ENCODE measurements around the gene UBE2B.

The UBE2B gene

DNA sequence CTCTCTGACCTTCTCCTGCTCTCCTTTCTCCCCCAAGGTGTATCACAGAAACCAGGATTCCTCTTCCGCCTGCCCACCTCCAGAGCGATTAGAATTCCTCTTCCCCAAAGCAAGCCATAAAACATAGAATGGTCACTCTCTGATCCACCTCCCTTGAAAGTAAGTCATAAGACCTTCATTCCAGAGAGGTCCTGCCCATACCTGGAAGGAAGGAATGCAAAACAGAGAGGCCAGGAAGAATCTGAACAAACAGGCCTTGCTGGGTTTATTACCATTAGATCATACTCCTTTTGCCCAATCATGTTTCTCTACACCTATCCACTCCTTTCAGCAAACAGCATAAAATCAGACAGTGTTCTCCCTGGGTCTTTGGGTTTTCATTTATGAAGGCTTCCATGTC, 25.4 kb upstream of the UBE2B start:
- ATAC-seq: no peak
- no peak for TF ChIP-seq ZNF8 (CRISPR knock-in tag; IDR thresholded peaks at IDR 0.05)
- no peak for TF ChIP-seq GLIS3 (CRISPR knock-in tag; IDR thresholded peaks at IDR 0.05)
- TF ChIP-seq OSR1 (CRISPR knock-in tag; IDR thresholded peaks at IDR 0.05): no peak
- TF ChIP-seq POU6F1 (CRISPR knock-in tag; IDR thresholded peaks at IDR 0.05; ENCODE audit: borderline replicate concordance, low read depth): no peak
- TF ChIP-seq TCF4 (CRISPR knock-in tag; IDR thresholded peaks at IDR 0.05; ENCODE audit: borderline replicate concordance): no peak
- TF ChIP-seq ZNF565 (CRISPR knock-in tag; conservative IDR thresholded peaks at IDR 0.05; ENCODE audit: low read depth): no peak
- no peak for TF ChIP-seq ZFP3 (CRISPR knock-in tag; IDR thresholded peaks at IDR 0.05)

DNA sequence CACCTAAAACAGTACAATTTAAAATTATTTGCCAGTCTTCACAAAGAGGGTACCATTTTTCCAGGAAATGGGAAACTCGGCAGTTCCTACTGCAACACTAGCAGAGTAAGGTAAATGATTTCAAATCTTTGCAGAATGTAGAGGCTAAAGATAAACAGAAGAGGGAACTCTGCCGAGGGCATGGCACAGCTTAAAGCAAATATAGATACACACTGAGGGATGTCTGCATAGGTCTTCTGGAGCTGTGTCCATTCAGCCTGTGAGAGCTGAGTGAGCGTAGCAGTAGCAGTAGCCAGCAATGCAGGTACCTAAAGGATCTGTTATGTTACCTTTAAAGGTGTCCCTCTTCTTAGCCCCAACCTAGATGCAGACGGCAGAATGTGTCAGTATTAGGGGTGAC, 21.9 kb upstream of the UBE2B start:
- no peak for ATAC-seq
- no peak for TF ChIP-seq TSHZ2 (CRISPR knock-in tag; IDR thresholded peaks at IDR 0.05)
- no peak for TF ChIP-seq ESRRG (CRISPR knock-in tag; IDR thresholded peaks at IDR 0.05)

DNA sequence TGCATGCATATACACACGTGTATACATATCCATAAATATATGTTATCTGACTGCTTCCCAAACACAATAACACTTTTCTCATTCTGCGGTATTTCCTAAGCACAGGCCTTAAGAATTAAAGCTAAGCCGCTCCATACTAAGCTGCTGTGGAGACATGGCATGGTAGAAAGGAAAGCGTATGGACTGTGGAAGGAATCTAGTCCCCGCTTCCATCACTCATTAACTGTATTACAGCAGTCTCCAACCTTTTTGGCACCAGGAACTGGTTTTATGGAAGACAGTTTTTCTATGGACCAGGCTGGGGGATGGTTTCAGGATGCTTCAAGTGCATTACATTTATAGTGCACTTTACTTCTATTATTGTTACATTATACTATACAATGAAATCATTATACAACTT, 15.7 kb upstream of the UBE2B start:
- ATAC-seq: no peak
- TF ChIP-seq TOX (CRISPR knock-in tag; IDR thresholded peaks at IDR 0.05; ENCODE audit: borderline replicate concordance) (no peak), ZNF70 (CRISPR knock-in tag; IDR thresholded peaks at IDR 0.05) (no peak), ARNTL (CRISPR knock-in tag; IDR thresholded peaks at IDR 0.05; ENCODE audit: borderline replicate concordance, low read depth) (no peak), ESRRG (CRISPR knock-in tag; IDR thresholded peaks at IDR 0.05) (no peak), BACH2 (CRISPR knock-in tag; IDR thresholded peaks at IDR 0.05; ENCODE audit: borderline replicate concordance) (no peak), ISL1 (CRISPR knock-in tag; IDR thresholded peaks at IDR 0.05) (no peak), OSR1 (CRISPR knock-in tag; IDR thresholded peaks at IDR 0.05) (no peak), RARB (CRISPR knock-in tag; IDR thresholded peaks at IDR 0.05) (no peak), ZFP3 (CRISPR knock-in tag; IDR thresholded peaks at IDR 0.05) (no peak), SNAI2 (CRISPR knock-in tag; IDR thresholded peaks at IDR 0.05) (no peak), ZNF565 (CRISPR knock-in tag; conservative IDR thresholded peaks at IDR 0.05; ENCODE audit: low read depth) (no peak), CSDC2 (CRISPR knock-in tag; IDR thresholded peaks at IDR 0.05) (no peak), PPARA (CRISPR knock-in tag; IDR thresholded peaks at IDR 0.05; ENCODE audit: borderline replicate concordance) (no peak), ZFP30 (CRISPR knock-in tag; IDR thresholded peaks at IDR 0.05) (no peak), GLIS3 (CRISPR knock-in tag; IDR thresholded peaks at IDR 0.05) (no peak), TCF4 (CRISPR knock-in tag; IDR thresholded peaks at IDR 0.05; ENCODE audit: borderline replicate concordance) (no peak), TSHZ2 (CRISPR knock-in tag; IDR thresholded peaks at IDR 0.05) (no peak), ZNF8 (CRISPR knock-in tag; IDR thresholded peaks at IDR 0.05) (no peak)
- TF ChIP-seq, protein P1, sequence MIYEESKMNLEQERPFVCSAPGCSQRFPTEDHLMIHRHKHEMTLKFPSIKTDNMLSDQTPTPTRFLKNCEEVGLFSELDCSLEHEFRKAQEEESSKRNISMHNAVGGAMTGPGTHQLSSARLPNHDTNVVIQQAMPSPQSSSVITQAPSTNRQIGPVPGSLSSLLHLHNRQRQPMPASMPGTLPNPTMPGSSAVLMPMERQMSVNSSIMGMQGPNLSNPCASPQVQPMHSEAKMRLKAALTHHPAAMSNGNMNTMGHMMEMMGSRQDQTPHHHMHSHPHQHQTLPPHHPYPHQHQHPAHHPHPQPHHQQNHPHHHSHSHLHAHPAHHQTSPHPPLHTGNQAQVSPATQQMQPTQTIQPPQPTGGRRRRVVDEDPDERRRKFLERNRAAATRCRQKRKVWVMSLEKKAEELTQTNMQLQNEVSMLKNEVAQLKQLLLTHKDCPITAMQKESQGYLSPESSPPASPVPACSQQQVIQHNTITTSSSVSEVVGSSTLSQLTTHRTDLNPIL (CRISPR knock-in tag; IDR thresholded peaks at IDR 0.05; ENCODE audit: low read depth): no peak
- TF ChIP-seq, protein P2, sequence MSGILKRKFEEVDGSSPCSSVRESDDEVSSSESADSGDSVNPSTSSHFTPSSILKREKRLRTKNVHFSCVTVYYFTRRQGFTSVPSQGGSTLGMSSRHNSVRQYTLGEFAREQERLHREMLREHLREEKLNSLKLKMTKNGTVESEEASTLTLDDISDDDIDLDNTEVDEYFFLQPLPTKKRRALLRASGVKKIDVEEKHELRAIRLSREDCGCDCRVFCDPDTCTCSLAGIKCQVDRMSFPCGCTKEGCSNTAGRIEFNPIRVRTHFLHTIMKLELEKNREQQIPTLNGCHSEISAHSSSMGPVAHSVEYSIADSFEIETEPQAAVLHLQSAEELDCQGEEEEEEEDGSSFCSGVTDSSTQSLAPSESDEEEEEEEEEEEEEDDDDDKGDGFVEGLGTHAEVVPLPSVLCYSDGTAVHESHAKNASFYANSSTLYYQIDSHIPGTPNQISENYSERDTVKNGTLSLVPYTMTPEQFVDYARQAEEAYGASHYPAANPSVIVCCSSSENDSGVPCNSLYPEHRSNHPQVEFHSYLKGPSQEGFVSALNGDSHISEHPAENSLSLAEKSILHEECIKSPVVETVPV (CRISPR knock-in tag; IDR thresholded peaks at IDR 0.05): no peak
